Natural killer cell treated with Interleukin-12 subunit alpha and Interleukin-12 subunit beta and Interleukin-15 and Interleukin-18, amount 100 ng/mL, for 72 hours (primary cell): ENCODE measurements around the gene UBAP2L. TPM values are rescaled to one million over a fixed set of nuclear protein-coding genes. Genes with fewer than 3 reads are reported as not detected.
"Not testable (repeated sequence)": the region's sequence is repeated elsewhere in the genome, so short reads cannot be mapped to it uniquely, and the experiment has no call there.

Experiments
- ATAC-seq, 2 donors: fragments of 150-1000 bp; cut with Tn5 transposase in 1 of 2; sonication (Bioruptor Pico), chemical (Tn5 transposase) in 1 of 2; 2 replicates each; pipeline ENCODE4 v1.10.0; 2021
- DNase-seq: peaks from one replicate; pipeline ENCODE4 v3.0.0; 2022; ENCODE audit warnings: low spot score
- H3K27ac Mint-ChIP-seq, 2 donors: 1 replicate in 1 of 2; 2 replicates in 1 of 2; pipeline ENCODE4 v1.8.0; 2022; ENCODE audit warnings: mixed read lengths in 2 of 2, mild to moderate bottlenecking in 1 of 2, moderate library complexity in 1 of 2
- H3K27me3 Mint-ChIP-seq, 2 donors: 1 replicate in 1 of 2; 2 replicates in 1 of 2; pipeline ENCODE4 v1.8.0; 2022; ENCODE audit warnings: mixed read lengths in 2 of 2
- H3K36me3 Mint-ChIP-seq: one replicate; pipeline ENCODE4 v1.8.0; 2022; ENCODE audit warnings: mixed read lengths
- H3K4me1 Mint-ChIP-seq, 2 donors: 1 replicate in 1 of 2; 2 replicates in 1 of 2; pipeline ENCODE4 v1.8.0; 2022; ENCODE audit warnings: low read depth in 2 of 2, mixed read lengths in 2 of 2, mild to moderate bottlenecking in 1 of 2
- H3K4me3 Mint-ChIP-seq: one replicate; pipeline ENCODE4 v1.8.0; 2022; ENCODE audit warnings: mixed read lengths
- H3K9me3 Mint-ChIP-seq: 2 replicates; pipeline ENCODE4 v1.8.0; 2022; ENCODE audit warnings: mixed read lengths
- total RNA-seq, 2 donors: library from RNA; stranded (reverse); gene quantifications; one replicate each; pipeline ENCODE4 v1.2.3, GENCODE V29; 2022

The UBAP2L gene
- total RNA-seq, 2 donors from 2014 or later: 175 to 183 TPM

GRCh38 chr1:154272999-154273563 is 52.3 kb downstream of the UBAP2L start:
- H3K4me3 Mint-ChIP-seq: peak overlapping the region; percentile 98
- peak overlapping the region; percentile 100 for H3K27ac Mint-ChIP-seq

GRCh38 chr1:154276797-154277196 is 56.0 kb downstream of the UBAP2L start:
- DNase-seq: no peak
- Mint-ChIP-seq H3K4me1 (peaks cover 18 to 30% of the 10 kb centered on the region in 2 donors), H3K27me3 (no peaks in the 10 kb centered on the region), H3K4me3 (no peak overlapping the region), H3K36me3 (peaks cover 10% of the 10 kb centered on the region), H3K27ac (no peak overlapping the region), H3K9me3 (no peaks in the 10 kb centered on the region)
- ATAC-seq: no peak

More at GRCh38 chr1:154272999-154273563, 52.3 kb downstream of the UBAP2L start:
- Mint-ChIP-seq H3K4me1 (peaks cover 30 to 46% of the 10 kb centered on the region in 2 donors), H3K36me3 (peaks cover 18% of the 10 kb centered on the region), H3K9me3 (no peaks in the 10 kb centered on the region), H3K27me3 (no peaks in the 10 kb centered on the region)
- ATAC-seq: no peak
- DNase-seq: no peak

GRCh38 chr1:154287591-154287990 is 66.8 kb downstream of the UBAP2L start:
- peaks cover 16 to 17% of the 10 kb centered on the region in 2 donors for H3K27me3 Mint-ChIP-seq
- not testable (repeated sequence) for H3K36me3 Mint-ChIP-seq, H3K9me3 Mint-ChIP-seq, DNase-seq, H3K4me3 Mint-ChIP-seq, ATAC-seq, H3K27ac Mint-ChIP-seq, H3K4me1 Mint-ChIP-seq

GRCh38 chr1:154288661-154289060 is 67.9 kb downstream of the UBAP2L start:
- Mint-ChIP-seq H3K4me3 (no peak overlapping the region), H3K4me1 (no peaks in the 10 kb centered on the region), H3K27me3 (peaks cover 17 to 19% of the 10 kb centered on the region in 2 donors), H3K27ac (no peak overlapping the region), H3K9me3 (peaks cover 3% of the 10 kb centered on the region), H3K36me3 (peaks cover 8% of the 10 kb centered on the region)
- DNase-seq: no peak
- ATAC-seq: no peak

- no peak overlapping the region for H3K27ac Mint-ChIP-seq
- ATAC-seq: no peak
- H3K4me3 Mint-ChIP-seq: no peak overlapping the region
- peaks cover 6% of the 10 kb centered on the region for H3K9me3 Mint-ChIP-seq
- H3K4me1 Mint-ChIP-seq: no peaks in the 10 kb centered on the region
- H3K36me3 Mint-ChIP-seq: peaks cover 20% of the 10 kb centered on the region
- no peak for DNase-seq
- H3K27me3 Mint-ChIP-seq: peaks cover 17 to 19% of the 10 kb centered on the region in 2 donors
These were observed 70.2 kb downstream of the UBAP2L start for GRCh38 chr1:154290921-154291320.

- DNase-seq (no peak), ATAC-seq (no peak)
- Mint-ChIP-seq H3K9me3 (peaks cover 6% of the 10 kb centered on the region), H3K27me3 (peaks cover 9 to 14% of the 10 kb centered on the region in 2 donors), H3K4me3 (no peak overlapping the region), H3K4me1 (no peaks in the 10 kb centered on the region), H3K36me3 (peaks cover 20% of the 10 kb centered on the region), H3K27ac (no peak overlapping the region)
These were observed 74.9 kb downstream of the UBAP2L start for GRCh38 chr1:154295408-154296235.

GRCh38 chr1:154301582-154301981 is 80.8 kb downstream of the UBAP2L start:
- H3K36me3 Mint-ChIP-seq: no peaks in the 10 kb centered on the region
- H3K4me3 Mint-ChIP-seq: no peak overlapping the region
- no peak for DNase-seq
- H3K9me3 Mint-ChIP-seq: no peaks in the 10 kb centered on the region
- H3K27ac Mint-ChIP-seq: no peak overlapping the region
- no peaks in the 10 kb centered on the region for H3K4me1 Mint-ChIP-seq
- peaks cover 0 to 7% of the 10 kb centered on the region in 2 donors for H3K27me3 Mint-ChIP-seq
- no peak for ATAC-seq

- Mint-ChIP-seq H3K4me1 (peaks cover 4 to 12% of the 10 kb centered on the region in 2 donors), H3K9me3 (no peaks in the 10 kb centered on the region), H3K27ac (no peak overlapping the region), H3K27me3 (peaks cover 0 to 9% of the 10 kb centered on the region in 2 donors), H3K4me3 (no peak overlapping the region), H3K36me3 (no peaks in the 10 kb centered on the region)
- no peak for DNase-seq
- ATAC-seq: peak; percentile 65 to 90
These were observed 84.0 kb downstream of the UBAP2L start for GRCh38 chr1:154304664-154305337.

GRCh38 chr1:154306151-154306550 is 85.4 kb downstream of the UBAP2L start:
- no peaks in the 10 kb centered on the region for H3K36me3 Mint-ChIP-seq
- H3K27me3 Mint-ChIP-seq: peaks cover 0 to 9% of the 10 kb centered on the region in 2 donors
- H3K4me3 Mint-ChIP-seq: no peak overlapping the region
- ATAC-seq: no peak
- DNase-seq: no peak
- no peaks in the 10 kb centered on the region for H3K9me3 Mint-ChIP-seq
- no peak overlapping the region for H3K27ac Mint-ChIP-seq
- H3K4me1 Mint-ChIP-seq: peaks cover 4 to 12% of the 10 kb centered on the region in 2 donors

GRCh38 chr1:154307670-154308270 is 87.0 kb downstream of the UBAP2L start:
- not testable (repeated sequence) for H3K9me3 Mint-ChIP-seq, H3K36me3 Mint-ChIP-seq, H3K27ac Mint-ChIP-seq, ATAC-seq, H3K27me3 Mint-ChIP-seq, DNase-seq
- H3K4me3 Mint-ChIP-seq: peak overlapping the region; percentile 0
- H3K4me1 Mint-ChIP-seq: peaks cover 4 to 12% of the 10 kb centered on the region in 2 donors

GRCh38 chr1:154309136-154309535 is 88.4 kb downstream of the UBAP2L start:
- H3K36me3 Mint-ChIP-seq, H3K9me3 Mint-ChIP-seq, DNase-seq, ATAC-seq, H3K4me3 Mint-ChIP-seq, H3K27ac Mint-ChIP-seq: not testable (repeated sequence)
- Mint-ChIP-seq H3K27me3 (peaks cover 0 to 14% of the 10 kb centered on the region in 2 donors), H3K4me1 (peaks cover 4 to 12% of the 10 kb centered on the region in 2 donors)

GRCh38 chr1:154312229-154313065 is 91.7 kb downstream of the UBAP2L start:
- H3K36me3 Mint-ChIP-seq, H3K27ac Mint-ChIP-seq, H3K4me3 Mint-ChIP-seq, H3K9me3 Mint-ChIP-seq, ATAC-seq, DNase-seq: not testable (repeated sequence)
- peaks cover 4 to 11% of the 10 kb centered on the region in 2 donors for H3K4me1 Mint-ChIP-seq
- peaks cover 0 to 11% of the 10 kb centered on the region in 2 donors for H3K27me3 Mint-ChIP-seq

GRCh38 chr1:154313066-154313356 is 92.3 kb downstream of the UBAP2L start:
- DNase-seq (no peak), ATAC-seq (no peak)
- Mint-ChIP-seq H3K27ac (no peak overlapping the region), H3K27me3 (peaks cover 0 to 10% of the 10 kb centered on the region in 2 donors), H3K4me1 (peaks cover 4 to 5% of the 10 kb centered on the region in 2 donors), H3K9me3 (no peaks in the 10 kb centered on the region), H3K4me3 (no peak overlapping the region), H3K36me3 (peaks cover 4% of the 10 kb centered on the region)
